GM21825 (cell line): ENCODE data around the gene KIF6.

Source experiments
- ATAC-seq: cut with Tn5 transposase; IDR thresholded peaks from one replicate; pipeline ENCODE4 v1.9.1; 2021; ENCODE audit warnings: mild to moderate bottlenecking, moderate library complexity; ENCODE audit not compliant: unreplicated experiment

The KIF6 gene

GRCh38 chr6:39330057-39330456 is 395.2 kb downstream of the KIF6 start:
- peak; percentile 60 for ATAC-seq

DNA sequence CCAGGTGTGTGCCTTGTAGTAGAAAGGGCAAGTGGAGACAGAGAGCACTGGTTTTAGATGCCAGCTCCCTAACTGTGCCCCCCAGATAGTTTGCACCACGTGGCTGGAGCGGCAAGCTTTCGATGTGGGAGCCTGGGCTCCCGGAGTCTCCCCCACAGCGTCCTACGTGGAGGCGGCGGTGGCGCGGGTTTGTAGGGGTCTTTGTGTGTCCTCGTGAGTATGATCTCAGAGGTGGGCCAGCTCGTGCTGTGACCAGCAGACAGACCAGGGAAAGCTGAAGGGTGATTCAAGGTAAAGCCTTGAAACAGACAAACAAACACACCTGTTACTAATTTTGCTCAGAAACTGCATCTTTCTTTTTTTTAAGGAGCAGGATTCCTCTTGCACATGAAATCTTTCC is 397.1 kb downstream of the KIF6 start:
- ATAC-seq: no peak

DNA sequence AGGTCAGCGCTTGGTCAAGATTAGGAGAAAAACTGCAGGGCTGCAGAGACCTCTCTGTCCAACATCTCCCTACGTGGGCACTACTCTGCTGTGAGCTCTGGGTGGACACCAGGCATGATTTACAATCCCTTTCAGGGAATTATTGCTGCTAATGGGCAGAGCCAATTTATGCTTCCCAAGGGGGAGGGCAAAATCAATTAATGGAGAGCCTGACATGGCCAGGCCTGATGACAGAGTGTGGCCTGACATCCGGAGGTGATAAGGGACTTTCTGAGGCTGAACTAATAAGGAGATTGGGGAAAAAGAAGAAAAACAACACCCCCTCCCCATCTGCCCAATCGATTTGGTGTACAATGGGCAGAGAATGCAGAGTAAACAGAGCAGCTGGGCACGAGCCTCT is 397.7 kb downstream of the KIF6 start:
- no peak for ATAC-seq

- no peak for ATAC-seq
These were observed 402.8 kb downstream of the KIF6 start, which contains the start of gene KCNK16 for GRCh38 chr6:39322306-39322850. KCNK16 (minus strand) TSS chr6:39322702; CDS start chr6:39322540, 162 bp downstream.

DNA sequence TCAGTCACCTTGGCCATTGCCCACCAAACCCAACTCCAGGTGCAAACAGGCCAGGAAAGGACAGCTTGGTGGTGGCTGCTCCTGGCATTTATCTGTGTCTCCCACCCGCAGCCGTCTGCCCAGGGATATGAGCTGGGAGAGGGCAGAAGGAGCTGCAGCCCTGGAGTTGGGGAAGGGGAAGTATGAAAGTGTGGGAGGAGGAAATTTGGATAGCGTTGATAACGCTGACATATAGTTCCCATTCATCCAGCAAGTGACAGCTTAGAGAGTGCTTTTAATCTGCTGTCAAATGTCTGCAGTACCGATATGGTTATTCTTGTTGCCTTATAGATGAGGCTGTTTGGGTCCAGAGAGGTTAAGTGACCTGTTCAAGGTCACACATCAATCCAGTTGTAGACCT is 403.4 kb downstream of the KIF6 start:
- ATAC-seq: no peak

GRCh38 chr6:39320363-39320984 is 404.7 kb downstream of the KIF6 start:
- ATAC-seq: no peak

- no peak for ATAC-seq
These were observed 405.4 kb downstream of the KIF6 start for GRCh38 chr6:39319621-39320362.

- no peak for ATAC-seq
These were observed 408.0 kb downstream of the KIF6 start for GRCh38 chr6:39317256-39317655.

- ATAC-seq: no peak
These were observed 410.9 kb downstream of the KIF6 start, which contains the start of gene KCNK17 for GRCh38 chr6:39314273-39314795. KCNK17 (minus strand) TSS chr6:39314419; CDS start chr6:39314320, 99 bp downstream.

DNA sequence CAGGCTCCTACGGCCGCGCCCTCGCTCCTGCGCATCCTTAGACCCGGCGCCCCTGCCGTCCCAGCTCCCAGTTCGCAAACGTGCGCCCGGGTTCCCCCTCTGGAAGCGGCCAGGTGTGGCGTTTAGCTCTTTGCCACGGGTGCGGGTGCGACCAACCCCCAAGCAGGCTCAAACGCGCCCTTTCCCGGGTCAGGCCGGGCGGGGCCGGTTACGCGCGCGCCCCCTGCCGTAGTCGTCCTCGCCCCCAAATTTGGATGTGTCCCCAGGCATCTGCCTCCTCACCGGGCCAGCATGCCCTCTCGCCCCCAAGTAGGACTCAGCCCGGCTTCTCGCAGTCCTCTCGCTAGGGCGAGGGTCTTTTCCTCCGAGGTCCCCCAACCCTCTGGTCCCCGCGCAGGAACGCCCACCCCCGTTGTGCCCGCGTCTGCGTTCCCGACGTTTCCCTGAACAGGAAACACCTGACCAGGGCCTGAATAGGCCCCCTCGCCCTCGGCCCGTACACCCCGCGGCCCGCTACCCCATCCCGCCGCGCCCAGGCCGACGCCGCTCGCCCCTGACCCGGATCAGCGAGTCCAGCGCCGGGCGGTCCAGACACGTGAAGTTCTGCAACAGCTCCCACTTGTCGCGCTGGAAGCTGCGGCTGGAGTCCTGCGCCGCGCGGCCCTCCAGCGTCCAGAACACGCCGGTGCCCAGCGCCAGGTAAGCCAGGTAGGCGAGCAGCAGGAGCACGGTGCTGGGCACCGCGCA is 411.5 kb downstream of the KIF6 start:
- ATAC-seq: no peak

DNA sequence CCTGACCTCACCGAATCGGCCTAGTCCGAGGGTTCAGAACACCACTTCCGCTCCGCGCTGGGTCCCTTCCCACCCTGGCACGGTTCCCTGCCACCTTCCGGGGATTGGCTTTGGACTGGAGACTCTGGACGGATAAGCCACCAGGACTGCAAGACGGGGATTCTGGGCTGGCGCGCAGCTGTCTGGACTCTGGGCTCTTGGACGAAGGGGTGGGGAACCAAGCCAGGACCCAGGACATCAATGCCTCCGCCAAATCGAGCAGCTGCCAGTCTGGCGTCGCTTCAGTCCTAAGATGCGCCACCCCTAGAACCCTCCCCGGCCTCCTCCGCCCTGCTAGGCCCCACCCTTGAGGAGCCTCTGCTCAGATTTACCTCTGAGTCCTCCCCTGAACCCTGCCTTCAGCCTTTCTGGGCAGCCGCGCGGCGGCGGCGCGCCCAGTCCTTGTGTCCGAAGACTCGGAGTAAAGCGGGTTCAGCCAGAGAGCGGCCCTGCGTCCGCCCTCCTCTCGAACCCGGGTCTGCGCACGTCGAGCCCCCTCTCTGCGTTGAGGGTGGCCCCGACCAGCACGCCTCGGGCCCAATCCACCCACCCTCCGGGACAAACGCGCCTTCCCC is 412.2 kb downstream of the KIF6 start:
- no peak for ATAC-seq

DNA sequence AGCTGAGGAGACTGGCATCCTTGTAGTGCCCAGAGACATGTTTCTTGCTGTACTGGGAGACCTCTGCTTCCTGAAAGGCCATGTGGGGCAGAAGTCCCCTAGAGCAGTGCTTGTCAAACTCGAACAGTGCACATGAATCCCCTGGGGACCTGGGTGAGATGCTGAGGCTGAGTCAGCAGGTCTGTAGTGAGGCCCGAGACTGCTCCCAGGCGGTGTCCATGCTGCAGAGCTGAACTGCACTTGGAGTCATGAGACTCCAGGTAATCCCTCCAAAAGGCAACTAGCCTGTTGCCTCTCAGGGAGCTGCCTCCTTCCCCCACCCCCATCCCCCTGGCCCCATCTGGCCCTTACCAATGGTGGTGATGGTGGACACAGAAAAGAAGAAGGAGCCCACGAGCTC is 414.7 kb downstream of the KIF6 start:
- ATAC-seq: no peak

DNA sequence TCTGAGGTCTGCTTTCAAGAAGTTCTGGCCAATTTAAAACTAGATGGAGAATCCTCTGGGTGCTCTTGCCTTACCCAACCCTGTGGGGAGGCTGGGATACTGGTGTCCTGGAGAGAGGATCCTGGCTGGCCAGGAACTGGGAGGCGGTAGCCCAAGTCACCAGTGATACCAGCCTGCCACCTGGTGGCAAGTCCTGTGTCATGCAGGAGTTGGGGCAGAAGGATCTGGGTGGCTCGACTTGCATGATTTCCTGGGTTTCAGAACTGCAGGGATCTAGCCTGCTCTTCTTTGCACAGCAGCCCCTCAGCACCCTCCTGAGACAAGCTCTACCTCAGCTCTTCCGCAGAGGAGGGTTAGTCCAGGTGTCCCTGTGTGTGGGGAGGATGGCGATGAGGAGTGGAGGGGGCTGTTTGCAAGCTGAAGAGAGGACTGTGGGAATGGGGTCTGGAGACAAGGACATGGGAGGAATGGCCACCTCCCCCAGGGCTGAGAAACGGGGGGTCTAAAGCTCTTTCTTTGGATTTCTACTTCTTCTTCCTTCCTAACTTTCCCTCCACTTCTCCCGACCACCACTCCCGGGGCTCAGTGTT is 415.2 kb downstream of the KIF6 start:
- ATAC-seq: no peak

DNA sequence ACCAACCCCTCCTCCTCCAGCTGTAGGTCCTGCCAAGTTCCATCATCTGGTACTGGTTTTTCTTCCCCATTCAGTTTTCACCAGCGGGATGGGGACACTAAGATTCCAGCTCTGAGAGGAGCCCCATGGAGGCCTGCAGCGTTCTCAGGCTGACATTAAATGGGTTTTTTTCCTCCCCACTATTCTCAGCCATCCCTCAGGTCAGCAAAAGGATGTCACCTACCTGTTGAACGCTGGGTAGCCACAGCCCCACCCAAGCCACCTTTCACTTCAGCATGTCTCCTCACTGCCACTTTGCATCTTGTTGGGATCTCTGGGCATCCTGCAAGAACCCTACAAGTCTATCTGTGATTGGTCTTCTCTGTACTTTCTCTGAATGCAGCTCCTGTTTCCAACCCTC is 417.7 kb downstream of the KIF6 start:
- ATAC-seq: no peak

- ATAC-seq: no peak
These were observed 420.3 kb downstream of the KIF6 start for GRCh38 chr6:39304951-39305350.

DNA sequence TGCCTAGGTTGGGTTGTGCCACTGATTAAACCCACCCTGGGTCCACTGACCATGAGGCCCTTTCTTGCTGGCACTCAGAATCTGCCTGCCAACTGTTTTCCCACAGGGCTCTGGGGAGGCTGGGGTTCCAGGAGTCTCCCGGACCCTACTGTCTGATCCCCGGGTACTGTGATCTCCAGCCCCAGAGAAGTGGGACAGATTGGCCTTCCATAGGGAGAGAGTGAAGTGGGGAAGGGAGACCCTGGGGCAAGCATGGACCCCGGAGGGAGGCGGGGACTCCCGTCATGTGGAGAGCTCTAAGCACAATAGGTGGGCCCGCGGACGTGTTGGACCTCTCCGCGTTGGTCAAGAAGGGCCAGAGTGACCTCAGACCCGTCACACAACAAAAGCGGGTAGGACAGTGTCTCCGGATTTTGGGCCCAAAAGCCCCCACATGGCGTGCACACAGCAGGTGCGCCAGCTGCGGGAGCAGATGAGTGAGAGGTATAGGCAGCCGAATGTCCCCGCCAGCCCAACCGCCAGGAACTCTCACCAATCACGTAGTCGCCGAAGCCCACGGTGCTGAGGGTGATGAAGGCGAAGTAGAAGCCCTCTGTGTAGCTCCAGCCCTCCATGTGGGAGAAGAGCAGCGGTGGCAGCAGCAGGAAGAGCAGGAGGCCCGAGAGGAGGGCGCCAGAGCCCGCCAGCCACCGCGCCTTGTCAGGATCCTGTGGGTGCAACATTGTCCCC is 421.6 kb downstream of the KIF6 start:
- ATAC-seq: no peak

GRCh38 chr6:39302669-39303424 is 422.4 kb downstream of the KIF6 start:
- peak; percentile 75 for ATAC-seq

- no peak for ATAC-seq
These were observed 423.2 kb downstream of the KIF6 start for GRCh38 chr6:39302011-39302410.

DNA sequence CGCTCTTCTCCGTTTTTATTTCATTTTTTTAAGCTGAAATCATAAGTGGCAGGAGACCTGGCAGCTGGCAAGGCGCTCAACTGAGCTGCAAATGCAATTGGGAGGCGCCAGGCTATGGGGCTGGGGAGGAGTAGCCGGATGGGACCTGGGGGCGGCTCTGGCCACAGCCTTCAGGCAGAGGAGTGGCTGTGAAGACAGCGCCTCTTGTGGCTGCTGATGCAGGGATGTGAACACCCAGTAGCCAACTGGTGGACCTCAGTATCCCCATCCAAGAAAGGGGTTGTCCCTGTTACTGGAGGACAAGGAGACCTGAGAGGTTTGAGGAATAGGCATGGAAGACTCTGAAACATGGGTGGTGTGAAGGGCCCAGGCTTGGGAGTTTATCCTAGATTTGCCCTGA is 423.6 kb downstream of the KIF6 start:
- ATAC-seq: no peak
